Measurements from ENCODE around the gene DEPDC7. TPM values are rescaled to one million over a fixed set of nuclear protein-coding genes. Genes with fewer than 3 reads are reported as not detected.

DEPDC7 gene
- total and polyA plus RNA-seq, 2 of the 13 experiments (the other 11 are each of a cell fraction or from before 2014, with no cell fraction given), result 17.3 to 33.3 TPM

DNA sequence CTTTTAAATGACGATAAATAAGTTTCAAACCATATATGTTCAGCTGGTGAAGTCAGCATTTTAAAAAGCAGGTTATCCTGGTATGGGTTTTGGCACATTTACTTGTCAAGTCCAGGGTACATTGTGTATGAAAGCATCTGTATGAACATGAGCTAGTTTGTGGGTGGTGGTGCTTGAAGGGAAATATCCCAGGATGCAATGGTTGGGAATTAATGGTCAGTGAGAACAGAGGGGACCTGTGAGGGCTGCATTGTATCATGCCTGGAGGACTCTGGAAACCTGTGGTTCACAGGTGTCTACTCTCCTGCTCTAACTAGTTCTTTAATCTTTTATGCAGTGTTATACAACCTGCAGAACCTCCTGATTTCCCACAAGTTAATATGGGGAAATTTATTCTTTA is 5.8 kb downstream of the DEPDC7 start:
- Histone ChIP-seq H3K27ac (ENCODE audit: extremely low read length, insufficient read depth, low read length) (no peak overlapping the region), H3K4me2 (ENCODE audit: low read depth, low read length) (no peak overlapping the region), H3K36me3 (replicated peaks in 1 of 2; ENCODE audit: control insufficient read depth in 1 of 2, insufficient read depth in 2 of 2, low read length in 2 of 2) (peaks cover 0 to 14% of the 10 kb centered on the region in 2 experiments; a peak in 1 of 5 replicates), H4K20me1 (ENCODE audit: insufficient read depth, low read length) (no peaks in the 10 kb centered on the region), H3K9me3 (ENCODE audit: low read length) (no peaks in the 10 kb centered on the region), H3K4me3 (replicated peaks in 1 of 3; ENCODE audit: insufficient read depth in 1 of 3, low read depth in 2 of 3, low read length in 3 of 3) (no peak overlapping the region), H3K9ac (ENCODE audit: insufficient read depth, low read depth, low read length) (no peak overlapping the region), H2AFZ (ENCODE audit: low read length) (no peak overlapping the region), H3K79me2 (ENCODE audit: insufficient read depth, low read length) (peaks cover 76% of the 10 kb centered on the region), H3K27me3 (ENCODE audit: control insufficient read depth in 1 of 2, insufficient read depth in 2 of 2, low read length in 2 of 2) (no peaks in the 10 kb centered on the region), H3K4me1 (ENCODE audit: insufficient read depth, low read length) (peaks cover 55% of the 10 kb centered on the region)
- 96% methylated on average over 1 of the region's 1 CpG for WGBS (ENCODE audit: low lambda C conversion rate)
- intact Hi-C loops (cut with micrococcal nuclease; ENCODE audit: unreplicated experiment), result no loop called here
- DNase-seq (ENCODE audit: low spot score), result no peak
- ChIA-PET POLR2A (interaction anchor here (1.5 kb wide), 1 partner anchor 17 kb away, joined by 4 read pairs; no protein-coding TSS in a partner anchor), CTCF (ENCODE audit: low intra/inter-chr PET ratio, low total read pairs) (no interaction called here)
- FAIRE-seq, result no peak
- BruUV-seq (replicated peaks), result no TSS peak
- no peak for ATAC-seq
- in situ Hi-C loops (cut with HindIII; ENCODE audit: extremely low pct_ligation_motif_present, low pct_unique_long_range_greater_than_20kb), result no loop called here
- TF ChIP-seq, protein P1, sequence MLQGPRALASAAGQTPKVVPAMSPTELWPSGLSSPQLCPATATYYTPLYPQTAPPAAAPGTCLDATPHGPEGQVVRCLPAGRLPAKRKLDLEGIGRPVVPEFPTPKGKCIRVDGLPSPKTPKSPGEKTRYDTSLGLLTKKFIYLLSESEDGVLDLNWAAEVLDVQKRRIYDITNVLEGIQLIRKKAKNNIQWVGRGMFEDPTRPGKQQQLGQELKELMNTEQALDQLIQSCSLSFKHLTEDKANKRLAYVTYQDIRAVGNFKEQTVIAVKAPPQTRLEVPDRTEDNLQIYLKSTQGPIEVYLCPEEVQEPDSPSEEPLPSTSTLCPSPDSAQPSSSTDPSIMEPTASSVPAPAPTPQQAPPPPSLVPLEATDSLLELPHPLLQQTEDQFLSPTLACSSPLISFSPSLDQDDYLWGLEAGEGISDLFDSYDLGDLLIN (CRISPR knock-in tag; IDR thresholded peaks at IDR 0.05; ENCODE audit: borderline replicate concordance), result no peak
- TF ChIP-seq ZNF431 (CRISPR knock-in tag; IDR thresholded peaks at IDR 0.05; ENCODE audit: borderline replicate concordance, low read depth) (no peak), IRX3 (CRISPR knock-in tag; IDR thresholded peaks at IDR 0.05; ENCODE audit: borderline replicate concordance, low read depth) (no peak), ZNF468 (CRISPR knock-in tag; IDR thresholded peaks at IDR 0.05) (no peak)
- TF ChIP-seq, protein P2, sequence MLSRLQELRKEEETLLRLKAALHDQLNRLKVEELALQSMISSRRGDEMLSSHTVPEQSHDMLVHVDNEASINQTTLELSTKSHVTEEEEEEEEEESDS (CRISPR knock-in tag; IDR thresholded peaks at IDR 0.05; ENCODE audit: borderline replicate concordance), result no peak
- TF ChIP-seq, protein P3, sequence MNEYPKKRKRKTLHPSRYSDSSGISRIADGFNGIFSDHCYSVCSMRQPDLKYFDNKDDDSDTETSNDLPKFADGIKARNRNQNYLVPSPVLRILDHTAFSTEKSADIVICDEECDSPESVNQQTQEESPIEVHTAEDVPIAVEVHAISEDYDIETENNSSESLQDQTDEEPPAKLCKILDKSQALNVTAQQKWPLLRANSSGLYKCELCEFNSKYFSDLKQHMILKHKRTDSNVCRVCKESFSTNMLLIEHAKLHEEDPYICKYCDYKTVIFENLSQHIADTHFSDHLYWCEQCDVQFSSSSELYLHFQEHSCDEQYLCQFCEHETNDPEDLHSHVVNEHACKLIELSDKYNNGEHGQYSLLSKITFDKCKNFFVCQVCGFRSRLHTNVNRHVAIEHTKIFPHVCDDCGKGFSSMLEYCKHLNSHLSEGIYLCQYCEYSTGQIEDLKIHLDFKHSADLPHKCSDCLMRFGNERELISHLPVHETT (CRISPR knock-in tag; conservative IDR thresholded peaks at IDR 0.05), result no peak
- TF ChIP-seq, protein P4, sequence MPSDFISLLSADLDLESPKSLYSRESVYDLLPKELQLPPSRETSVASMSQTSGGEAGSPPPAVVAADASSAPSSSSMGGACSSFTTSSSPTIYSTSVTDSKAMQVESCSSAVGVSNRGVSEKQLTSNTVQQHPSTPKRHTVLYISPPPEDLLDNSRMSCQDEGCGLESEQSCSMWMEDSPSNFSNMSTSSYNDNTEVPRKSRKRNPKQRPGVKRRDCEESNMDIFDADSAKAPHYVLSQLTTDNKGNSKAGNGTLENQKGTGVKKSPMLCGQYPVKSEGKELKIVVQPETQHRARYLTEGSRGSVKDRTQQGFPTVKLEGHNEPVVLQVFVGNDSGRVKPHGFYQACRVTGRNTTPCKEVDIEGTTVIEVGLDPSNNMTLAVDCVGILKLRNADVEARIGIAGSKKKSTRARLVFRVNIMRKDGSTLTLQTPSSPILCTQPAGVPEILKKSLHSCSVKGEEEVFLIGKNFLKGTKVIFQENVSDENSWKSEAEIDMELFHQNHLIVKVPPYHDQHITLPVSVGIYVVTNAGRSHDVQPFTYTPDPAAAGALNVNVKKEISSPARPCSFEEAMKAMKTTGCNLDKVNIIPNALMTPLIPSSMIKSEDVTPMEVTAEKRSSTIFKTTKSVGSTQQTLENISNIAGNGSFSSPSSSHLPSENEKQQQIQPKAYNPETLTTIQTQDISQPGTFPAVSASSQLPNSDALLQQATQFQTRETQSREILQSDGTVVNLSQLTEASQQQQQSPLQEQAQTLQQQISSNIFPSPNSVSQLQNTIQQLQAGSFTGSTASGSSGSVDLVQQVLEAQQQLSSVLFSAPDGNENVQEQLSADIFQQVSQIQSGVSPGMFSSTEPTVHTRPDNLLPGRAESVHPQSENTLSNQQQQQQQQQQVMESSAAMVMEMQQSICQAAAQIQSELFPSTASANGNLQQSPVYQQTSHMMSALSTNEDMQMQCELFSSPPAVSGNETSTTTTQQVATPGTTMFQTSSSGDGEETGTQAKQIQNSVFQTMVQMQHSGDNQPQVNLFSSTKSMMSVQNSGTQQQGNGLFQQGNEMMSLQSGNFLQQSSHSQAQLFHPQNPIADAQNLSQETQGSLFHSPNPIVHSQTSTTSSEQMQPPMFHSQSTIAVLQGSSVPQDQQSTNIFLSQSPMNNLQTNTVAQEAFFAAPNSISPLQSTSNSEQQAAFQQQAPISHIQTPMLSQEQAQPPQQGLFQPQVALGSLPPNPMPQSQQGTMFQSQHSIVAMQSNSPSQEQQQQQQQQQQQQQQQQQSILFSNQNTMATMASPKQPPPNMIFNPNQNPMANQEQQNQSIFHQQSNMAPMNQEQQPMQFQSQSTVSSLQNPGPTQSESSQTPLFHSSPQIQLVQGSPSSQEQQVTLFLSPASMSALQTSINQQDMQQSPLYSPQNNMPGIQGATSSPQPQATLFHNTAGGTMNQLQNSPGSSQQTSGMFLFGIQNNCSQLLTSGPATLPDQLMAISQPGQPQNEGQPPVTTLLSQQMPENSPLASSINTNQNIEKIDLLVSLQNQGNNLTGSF (CRISPR knock-in tag; IDR thresholded peaks at IDR 0.05), result no peak
- TF ChIP-seq, protein P5, sequence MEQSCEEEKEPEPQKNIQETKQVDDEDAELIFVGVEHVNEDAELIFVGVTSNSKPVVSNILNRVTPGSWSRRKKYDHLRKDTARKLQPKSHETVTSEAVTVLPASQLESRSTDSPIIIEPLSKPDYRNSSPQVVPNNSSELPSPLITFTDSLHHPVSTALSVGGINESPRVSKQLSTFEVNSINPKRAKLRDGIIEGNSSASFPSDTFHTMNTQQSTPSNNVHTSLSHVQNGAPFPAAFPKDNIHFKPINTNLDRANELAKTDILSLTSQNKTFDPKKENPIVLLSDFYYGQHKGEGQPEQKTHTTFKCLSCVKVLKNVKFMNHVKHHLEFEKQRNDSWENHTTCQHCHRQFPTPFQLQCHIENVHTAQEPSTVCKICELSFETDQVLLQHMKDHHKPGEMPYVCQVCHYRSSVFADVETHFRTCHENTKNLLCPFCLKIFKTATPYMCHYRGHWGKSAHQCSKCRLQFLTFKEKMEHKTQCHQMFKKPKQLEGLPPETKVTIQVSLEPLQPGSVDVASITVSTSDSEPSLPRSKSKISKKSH (CRISPR knock-in tag; IDR thresholded peaks at IDR 0.05; ENCODE audit: borderline replicate concordance), result no peak
- TF ChIP-seq, protein P6, sequence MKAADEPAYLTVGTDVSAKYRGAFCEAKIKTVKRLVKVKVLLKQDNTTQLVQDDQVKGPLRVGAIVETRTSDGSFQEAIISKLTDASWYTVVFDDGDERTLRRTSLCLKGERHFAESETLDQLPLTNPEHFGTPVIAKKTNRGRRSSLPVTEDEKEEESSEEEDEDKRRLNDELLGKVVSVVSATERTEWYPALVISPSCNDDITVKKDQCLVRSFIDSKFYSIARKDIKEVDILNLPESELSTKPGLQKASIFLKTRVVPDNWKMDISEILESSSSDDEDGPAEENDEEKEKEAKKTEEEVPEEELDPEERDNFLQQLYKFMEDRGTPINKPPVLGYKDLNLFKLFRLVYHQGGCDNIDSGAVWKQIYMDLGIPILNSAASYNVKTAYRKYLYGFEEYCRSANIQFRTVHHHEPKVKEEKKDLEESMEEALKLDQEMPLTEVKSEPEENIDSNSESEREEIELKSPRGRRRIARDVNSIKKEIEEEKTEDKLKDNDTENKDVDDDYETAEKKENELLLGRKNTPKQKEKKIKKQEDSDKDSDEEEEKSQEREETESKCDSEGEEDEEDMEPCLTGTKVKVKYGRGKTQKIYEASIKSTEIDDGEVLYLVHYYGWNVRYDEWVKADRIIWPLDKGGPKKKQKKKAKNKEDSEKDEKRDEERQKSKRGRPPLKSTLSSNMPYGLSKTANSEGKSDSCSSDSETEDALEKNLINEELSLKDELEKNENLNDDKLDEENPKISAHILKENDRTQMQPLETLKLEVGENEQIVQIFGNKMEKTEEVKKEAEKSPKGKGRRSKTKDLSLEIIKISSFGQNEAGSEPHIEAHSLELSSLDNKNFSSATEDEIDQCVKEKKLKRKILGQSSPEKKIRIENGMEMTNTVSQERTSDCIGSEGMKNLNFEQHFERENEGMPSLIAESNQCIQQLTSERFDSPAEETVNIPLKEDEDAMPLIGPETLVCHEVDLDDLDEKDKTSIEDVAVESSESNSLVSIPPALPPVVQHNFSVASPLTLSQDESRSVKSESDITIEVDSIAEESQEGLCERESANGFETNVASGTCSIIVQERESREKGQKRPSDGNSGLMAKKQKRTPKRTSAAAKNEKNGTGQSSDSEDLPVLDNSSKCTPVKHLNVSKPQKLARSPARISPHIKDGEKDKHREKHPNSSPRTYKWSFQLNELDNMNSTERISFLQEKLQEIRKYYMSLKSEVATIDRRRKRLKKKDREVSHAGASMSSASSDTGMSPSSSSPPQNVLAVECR (CRISPR knock-in tag; IDR thresholded peaks at IDR 0.05; ENCODE audit: borderline replicate concordance), result no peak
